ENCODE data around the gene BST1.

The BST1 gene

GRCh38 chr4:15744016-15744545, 41.2 kb downstream of the BST1 start:
- H3K4me3 ChIP-seq (replicated peaks; ENCODE audit: insufficient read depth, low read length): no peak overlapping the region
- H3K27me3 ChIP-seq (ENCODE audit: insufficient read depth, poor library complexity, severe bottlenecking): no peaks in the 10 kb centered on the region
- no peak for DNase-seq (ENCODE audit: low read depth in 1 of 2, low spot score in 1 of 2)
- TF ChIP-seq POLR2AphosphoS5 (IDR thresholded peaks at IDR 0.05; ENCODE audit: low read depth): no peak
- no peak for TF ChIP-seq GABPA (IDR thresholded peaks at IDR 0.05; ENCODE audit: low read depth)
- TF ChIP-seq SPI1 (IDR thresholded peaks at IDR 0.05; ENCODE audit: borderline replicate concordance, low read depth): no peak
- TF ChIP-seq REST (IDR thresholded peaks at IDR 0.05; ENCODE audit: insufficient replicate concordance, low read depth): no peak
- TF ChIP-seq CTCF (IDR thresholded peaks at IDR 0.05; ENCODE audit: insufficient read depth, low read length): no peak
- no peak overlapping the region for H3K27ac ChIP-seq (replicated peaks)

GRCh38 chr4:15746110-15746509, 43.2 kb downstream of the BST1 start:
- H3K27ac ChIP-seq (replicated peaks): no peak overlapping the region
- no peak for DNase-seq (ENCODE audit: low read depth in 1 of 2, low spot score in 1 of 2)
- no peak for TF ChIP-seq POLR2AphosphoS5 (IDR thresholded peaks at IDR 0.05; ENCODE audit: low read depth)
- TF ChIP-seq CTCF (IDR thresholded peaks at IDR 0.05; ENCODE audit: insufficient read depth, low read length): no peak
- TF ChIP-seq REST (IDR thresholded peaks at IDR 0.05; ENCODE audit: insufficient replicate concordance, low read depth): no peak
- TF ChIP-seq SPI1 (IDR thresholded peaks at IDR 0.05; ENCODE audit: borderline replicate concordance, low read depth): no peak
- no peak for TF ChIP-seq GABPA (IDR thresholded peaks at IDR 0.05; ENCODE audit: low read depth)
- no peak overlapping the region for H3K4me3 ChIP-seq (replicated peaks; ENCODE audit: insufficient read depth, low read length)
- H3K27me3 ChIP-seq (ENCODE audit: insufficient read depth, poor library complexity, severe bottlenecking): no peaks in the 10 kb centered on the region

GRCh38 chr4:15749001-15749400, 46.1 kb downstream of the BST1 start:
- Histone ChIP-seq H3K27me3 (ENCODE audit: insufficient read depth, poor library complexity, severe bottlenecking) (no peaks in the 10 kb centered on the region), H3K27ac (replicated peaks) (no peak overlapping the region), H3K4me3 (replicated peaks; ENCODE audit: insufficient read depth, low read length) (no peak overlapping the region)
- DNase-seq (ENCODE audit: low read depth in 1 of 2, low spot score in 1 of 2): no peak
- no peak for TF ChIP-seq CTCF (IDR thresholded peaks at IDR 0.05; ENCODE audit: insufficient read depth, low read length)
- no peak for TF ChIP-seq POLR2AphosphoS5 (IDR thresholded peaks at IDR 0.05; ENCODE audit: low read depth)
- TF ChIP-seq GABPA (IDR thresholded peaks at IDR 0.05; ENCODE audit: low read depth): no peak
- TF ChIP-seq SPI1 (IDR thresholded peaks at IDR 0.05; ENCODE audit: borderline replicate concordance, low read depth): no peak
- TF ChIP-seq REST (IDR thresholded peaks at IDR 0.05; ENCODE audit: insufficient replicate concordance, low read depth): no peak

Measured in HL-60 (cell line).